HG02642 (cell line): ENCODE results near the gene DPEP1.

ENCODE experiments used
- ATAC-seq: cut with Tn5 transposase; IDR thresholded peaks from one replicate; pipeline ENCODE4 v1.9.1; 2021; ENCODE audit warnings: mild to moderate bottlenecking; ENCODE audit not compliant: unreplicated experiment, poor library complexity

Gene DPEP1

GRCh38 chr16:89596061-89596689 lies 17.3 kb upstream of the DPEP1 start:
- no peak for ATAC-seq

GRCh38 chr16:89596957-89597649 lies 16.3 kb upstream of the DPEP1 start:
- ATAC-seq: no peak

- ATAC-seq: no peak
Observed at GRCh38 chr16:89598199-89598598, 15.2 kb upstream of the DPEP1 start.

GRCh38 chr16:89599451-89599858 lies 14.0 kb upstream of the DPEP1 start:
- ATAC-seq: no peak

GRCh38 chr16:89599902-89600301 lies 13.5 kb upstream of the DPEP1 start:
- no peak for ATAC-seq

- ATAC-seq: no peak
Observed at GRCh38 chr16:89600427-89600826, 13.0 kb upstream of the DPEP1 start.

GRCh38 chr16:89600956-89601355 lies 12.5 kb upstream of the DPEP1 start:
- no peak for ATAC-seq

- ATAC-seq: no peak
Observed at GRCh38 chr16:89601906-89602272, 11.6 kb upstream of the DPEP1 start.

- ATAC-seq: no peak
Observed at GRCh38 chr16:89602273-89602951, 11.0 kb upstream of the DPEP1 start.

GRCh38 chr16:89602952-89603590 lies 10.4 kb upstream of the DPEP1 start:
- ATAC-seq: no peak

GRCh38 chr16:89604764-89605163 lies 8.7 kb upstream of the DPEP1 start:
- ATAC-seq: no peak

- ATAC-seq: no peak
Observed at GRCh38 chr16:89605186-89605970, 8.1 kb upstream of the DPEP1 start.

GRCh38 chr16:89606006-89606405 lies 7.4 kb upstream of the DPEP1 start:
- no peak for ATAC-seq

GRCh38 chr16:89607453-89607852 lies 6.0 kb upstream of the DPEP1 start:
- no peak for ATAC-seq

- no peak for ATAC-seq
Observed at GRCh38 chr16:89607937-89608740, 5.3 kb upstream of the DPEP1 start.

GRCh38 chr16:89610108-89610453 lies 3.4 kb upstream of the DPEP1 start:
- no peak for ATAC-seq

- ATAC-seq: no peak
Observed at GRCh38 chr16:89612415-89613166, 851 bp upstream of the DPEP1 start.

- no peak for ATAC-seq
Observed at GRCh38 chr16:89613954-89614459, 565 bp downstream of the DPEP1 start.

- ATAC-seq: no peak
Observed at GRCh38 chr16:89615176-89615575, 1.7 kb downstream of the DPEP1 start.
